DOHH2 (cell line): ENCODE results near the gene MTHFSD.

Source experiments
- CTCF ChIP-seq: fragments of 200-600 bp; sonication (generic); IDR thresholded peaks from one replicate; pipeline ENCODE4 v1.5.1; 2014; ENCODE audit warnings: antibody characterized with exemption, mild to moderate bottlenecking, low read depth, low read length; ENCODE audit not compliant: poor library complexity, severe bottlenecking
- EZH2phosphoT487 ChIP-seq: fragments of 200-600 bp; sonication (generic); IDR thresholded peaks from 2 replicates; pipeline ENCODE4 v1.6.1; 2017; ENCODE audit warnings: borderline replicate concordance, mild to moderate bottlenecking, antibody characterized with exemption, low read length, moderate library complexity, mixed read lengths

GRCh38 chr16:86511317-86512161, 43.5 kb downstream of the MTHFSD start:
- TF ChIP-seq CTCF (no peak), EZH2phosphoT487 (no peak)
